Measurements from ENCODE around the gene MINAR1. TPM values are rescaled to one million over a fixed set of nuclear protein-coding genes. Genes with fewer than 3 reads are reported as not detected.

MINAR1 gene
- total and polyA plus RNA-seq, 2 experiments from 2014 or later: 0.26 to 3.8 TPM

- no peaks in the 10 kb centered on the region for H3K27me3 ChIP-seq
- TF ChIP-seq, protein P1, sequence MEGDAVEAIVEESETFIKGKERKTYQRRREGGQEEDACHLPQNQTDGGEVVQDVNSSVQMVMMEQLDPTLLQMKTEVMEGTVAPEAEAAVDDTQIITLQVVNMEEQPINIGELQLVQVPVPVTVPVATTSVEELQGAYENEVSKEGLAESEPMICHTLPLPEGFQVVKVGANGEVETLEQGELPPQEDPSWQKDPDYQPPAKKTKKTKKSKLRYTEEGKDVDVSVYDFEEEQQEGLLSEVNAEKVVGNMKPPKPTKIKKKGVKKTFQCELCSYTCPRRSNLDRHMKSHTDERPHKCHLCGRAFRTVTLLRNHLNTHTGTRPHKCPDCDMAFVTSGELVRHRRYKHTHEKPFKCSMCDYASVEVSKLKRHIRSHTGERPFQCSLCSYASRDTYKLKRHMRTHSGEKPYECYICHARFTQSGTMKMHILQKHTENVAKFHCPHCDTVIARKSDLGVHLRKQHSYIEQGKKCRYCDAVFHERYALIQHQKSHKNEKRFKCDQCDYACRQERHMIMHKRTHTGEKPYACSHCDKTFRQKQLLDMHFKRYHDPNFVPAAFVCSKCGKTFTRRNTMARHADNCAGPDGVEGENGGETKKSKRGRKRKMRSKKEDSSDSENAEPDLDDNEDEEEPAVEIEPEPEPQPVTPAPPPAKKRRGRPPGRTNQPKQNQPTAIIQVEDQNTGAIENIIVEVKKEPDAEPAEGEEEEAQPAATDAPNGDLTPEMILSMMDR (IDR thresholded peaks at IDR 0.05; ENCODE audit: low read depth, low read length): no peak
- no peak for DNase-seq (ENCODE audit: low read depth in 1 of 2, low spot score in 1 of 2)
- no peak overlapping the region for H3K27ac ChIP-seq
- no peak overlapping the region for H3K4me3 ChIP-seq
- no peaks in the 10 kb centered on the region for H3K4me1 ChIP-seq (ENCODE audit: low read depth)
- no peaks in the 10 kb centered on the region for H3K9me3 ChIP-seq (ENCODE audit: low read depth)
- no peaks in the 10 kb centered on the region for H3K36me3 ChIP-seq
Observed at GRCh38 chr15:79400650-79401049, 31.5 kb upstream of the MINAR1 start.

GRCh38 chr15:79401301-79401700, 30.8 kb upstream of the MINAR1 start:
- Histone ChIP-seq H3K36me3 (no peaks in the 10 kb centered on the region), H3K9me3 (ENCODE audit: low read depth) (no peaks in the 10 kb centered on the region), H3K4me3 (no peak overlapping the region), H3K27me3 (no peaks in the 10 kb centered on the region), H3K4me1 (ENCODE audit: low read depth) (no peaks in the 10 kb centered on the region), H3K27ac (no peak overlapping the region)
- TF ChIP-seq, protein P1 (IDR thresholded peaks at IDR 0.05; ENCODE audit: low read depth, low read length): no peak
- DNase-seq (ENCODE audit: low read depth in 1 of 2, low spot score in 1 of 2): no peak

GRCh38 chr15:79402136-79402535, 30.0 kb upstream of the MINAR1 start:
- Histone ChIP-seq H3K4me1 (ENCODE audit: low read depth) (no peaks in the 10 kb centered on the region), H3K4me3 (no peak overlapping the region), H3K36me3 (no peaks in the 10 kb centered on the region), H3K27me3 (no peaks in the 10 kb centered on the region), H3K27ac (no peak overlapping the region), H3K9me3 (ENCODE audit: low read depth) (no peaks in the 10 kb centered on the region)
- TF ChIP-seq, protein P1 (IDR thresholded peaks at IDR 0.05; ENCODE audit: low read depth, low read length): no peak
- no peak for DNase-seq (ENCODE audit: low read depth in 1 of 2, low spot score in 1 of 2)

DNA sequence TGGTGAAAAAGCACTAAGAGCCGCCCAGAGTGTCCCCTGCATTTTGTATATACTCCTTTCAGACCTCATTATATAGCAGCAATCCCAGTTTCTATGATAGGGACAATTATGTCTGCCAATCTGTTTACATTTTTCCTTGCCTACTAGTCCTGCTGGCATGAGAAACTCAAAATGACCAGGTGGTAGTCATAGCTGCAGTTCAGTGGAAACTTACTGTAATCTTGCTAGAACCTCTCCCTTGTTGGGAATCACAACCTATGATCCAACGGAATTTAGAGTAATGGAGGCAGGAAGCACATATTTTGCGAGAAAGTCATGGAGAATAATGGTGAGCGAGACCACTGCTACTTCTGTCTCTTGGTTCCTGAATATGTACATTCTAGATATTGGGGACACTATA, 28.6 kb upstream of the MINAR1 start:
- Histone ChIP-seq H3K4me1 (ENCODE audit: low read depth) (no peaks in the 10 kb centered on the region), H3K4me3 (no peak overlapping the region), H3K9me3 (ENCODE audit: low read depth) (no peaks in the 10 kb centered on the region), H3K36me3 (no peaks in the 10 kb centered on the region), H3K27me3 (no peaks in the 10 kb centered on the region), H3K27ac (no peak overlapping the region)
- TF ChIP-seq, protein P1 (IDR thresholded peaks at IDR 0.05; ENCODE audit: low read depth, low read length): no peak
- no peak for DNase-seq (ENCODE audit: low read depth in 1 of 2, low spot score in 1 of 2)

DNA sequence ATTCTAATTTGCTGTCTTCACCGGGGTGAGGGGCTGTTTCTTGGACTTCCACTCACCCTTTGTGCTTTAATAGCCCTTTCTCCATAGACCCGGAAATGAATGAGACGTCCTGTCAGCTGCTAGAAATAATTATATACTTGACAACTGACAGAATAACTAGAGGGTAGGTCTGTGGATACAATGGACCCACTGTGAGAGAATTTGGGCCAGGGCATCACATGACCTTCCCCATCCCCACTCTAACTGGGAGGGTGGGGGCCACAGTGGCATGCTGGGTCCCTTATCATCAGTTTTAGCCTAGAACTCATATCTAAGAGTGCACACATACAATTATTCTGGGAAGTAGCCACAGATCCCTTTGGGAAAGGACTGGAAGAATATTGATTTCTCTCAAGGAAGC, 25.9 kb upstream of the MINAR1 start:
- Histone ChIP-seq H3K27me3 (no peaks in the 10 kb centered on the region), H3K36me3 (no peaks in the 10 kb centered on the region), H3K9me3 (ENCODE audit: low read depth) (no peaks in the 10 kb centered on the region), H3K27ac (no peak overlapping the region), H3K4me1 (ENCODE audit: low read depth) (no peaks in the 10 kb centered on the region), H3K4me3 (no peak overlapping the region)
- TF ChIP-seq, protein P1 (IDR thresholded peaks at IDR 0.05; ENCODE audit: low read depth, low read length): no peak
- DNase-seq (ENCODE audit: low read depth in 1 of 2, low spot score in 1 of 2): no peak

DNA sequence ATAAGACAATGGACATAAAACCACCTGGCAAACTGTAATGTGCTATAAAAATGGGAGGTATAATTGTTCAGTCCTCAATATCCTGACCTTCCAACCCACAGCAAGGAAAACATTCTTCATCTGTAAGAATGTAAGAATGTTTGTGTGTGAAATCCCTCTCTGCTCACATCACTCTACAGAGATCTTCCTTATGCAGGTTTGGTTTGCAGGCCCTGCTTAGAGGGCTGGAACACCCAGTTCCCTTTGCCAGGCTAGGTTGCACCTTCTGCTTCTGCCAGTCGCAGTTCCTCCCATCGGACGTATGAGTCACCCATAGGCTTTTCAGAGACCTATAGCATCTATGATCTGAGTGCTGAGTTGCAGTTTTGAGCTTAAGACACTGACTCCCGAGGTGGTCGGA, 24.1 kb upstream of the MINAR1 start:
- no peak overlapping the region for H3K4me3 ChIP-seq

More for the DNA sequence above, 24.1 kb upstream of the MINAR1 start:
- TF ChIP-seq, protein P1 (IDR thresholded peaks at IDR 0.05; ENCODE audit: low read depth, low read length): no peak
- no peaks in the 10 kb centered on the region for H3K4me1 ChIP-seq (ENCODE audit: low read depth)
- no peaks in the 10 kb centered on the region for H3K36me3 ChIP-seq
- H3K27ac ChIP-seq: no peak overlapping the region
- no peaks in the 10 kb centered on the region for H3K9me3 ChIP-seq (ENCODE audit: low read depth)
- DNase-seq (ENCODE audit: low read depth in 1 of 2, low spot score in 1 of 2): no peak
- no peaks in the 10 kb centered on the region for H3K27me3 ChIP-seq
